GM21528 (cell line): ENCODE measurements around the gene JMJD4.
"Not testable (repeated sequence)": the region's sequence is repeated elsewhere in the genome, so short reads cannot be mapped to it uniquely, and the experiment has no call there.

Source experiments
- ATAC-seq: cut with Tn5 transposase; IDR thresholded peaks from one replicate; pipeline ENCODE4 v1.9.1; 2021; ENCODE audit warnings: mild to moderate bottlenecking, moderate library complexity; ENCODE audit not compliant: unreplicated experiment, low FRiP score

JMJD4 gene

DNA sequence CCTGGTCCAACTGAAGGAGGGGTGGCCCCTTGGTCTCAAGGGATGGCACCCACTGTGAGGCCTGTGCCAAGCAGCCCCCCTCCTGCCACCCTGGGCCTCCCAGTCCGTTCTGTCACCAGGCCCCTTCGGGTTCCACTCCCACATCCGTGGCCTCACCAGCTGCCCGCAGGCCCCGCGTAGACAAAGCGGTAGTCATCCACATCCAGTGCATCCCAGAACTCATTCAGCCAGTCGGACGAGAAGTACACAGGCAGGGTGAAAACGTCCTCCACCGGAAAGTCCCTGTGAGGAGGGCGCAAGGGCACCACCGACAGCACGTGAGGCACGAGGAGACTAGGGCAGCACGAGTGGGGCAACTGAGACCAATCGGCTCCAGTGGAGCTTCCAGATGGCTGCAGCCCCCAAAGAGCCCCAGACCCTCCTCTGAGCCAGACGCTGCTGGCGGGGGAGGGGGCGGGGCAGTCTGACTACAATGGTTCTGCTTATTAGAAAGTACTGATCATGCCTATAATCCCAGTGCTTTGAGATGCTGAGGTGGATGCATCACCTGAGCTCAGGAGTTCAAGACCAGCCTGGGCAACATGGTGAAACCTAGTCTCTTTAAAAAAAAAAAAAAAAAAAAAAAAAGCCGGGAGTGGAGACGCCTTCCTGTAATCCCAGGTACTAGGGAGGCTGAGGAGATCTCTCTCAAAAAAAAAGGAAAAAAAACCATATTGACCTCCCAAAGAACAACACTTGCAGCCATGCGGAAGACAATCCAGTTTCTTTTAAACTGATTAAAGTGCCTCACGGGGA lies 1.2 kb downstream of the JMJD4 start:
- ATAC-seq, result no peak

DNA sequence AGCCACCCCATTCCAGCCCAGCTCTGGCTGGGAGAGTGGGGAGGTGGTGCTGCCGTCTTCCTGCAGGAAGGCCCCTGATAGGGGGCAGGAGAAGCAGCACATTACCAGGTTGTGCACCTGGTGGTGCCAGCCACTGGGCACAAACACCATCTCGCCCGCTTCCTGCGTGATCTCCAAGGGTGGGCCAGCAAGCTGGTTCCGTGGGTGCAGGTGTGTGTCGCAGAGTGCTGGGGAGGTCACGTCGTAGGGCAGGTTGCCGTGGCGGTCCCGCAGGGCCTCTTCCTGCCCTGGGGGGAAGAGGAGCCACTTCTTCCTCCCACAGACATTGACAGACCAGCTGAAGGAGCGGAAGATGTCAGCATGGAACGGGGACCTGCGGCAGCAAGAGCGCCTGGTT lies 1.8 kb downstream of the JMJD4 start:
- ATAC-seq, result no peak

DNA sequence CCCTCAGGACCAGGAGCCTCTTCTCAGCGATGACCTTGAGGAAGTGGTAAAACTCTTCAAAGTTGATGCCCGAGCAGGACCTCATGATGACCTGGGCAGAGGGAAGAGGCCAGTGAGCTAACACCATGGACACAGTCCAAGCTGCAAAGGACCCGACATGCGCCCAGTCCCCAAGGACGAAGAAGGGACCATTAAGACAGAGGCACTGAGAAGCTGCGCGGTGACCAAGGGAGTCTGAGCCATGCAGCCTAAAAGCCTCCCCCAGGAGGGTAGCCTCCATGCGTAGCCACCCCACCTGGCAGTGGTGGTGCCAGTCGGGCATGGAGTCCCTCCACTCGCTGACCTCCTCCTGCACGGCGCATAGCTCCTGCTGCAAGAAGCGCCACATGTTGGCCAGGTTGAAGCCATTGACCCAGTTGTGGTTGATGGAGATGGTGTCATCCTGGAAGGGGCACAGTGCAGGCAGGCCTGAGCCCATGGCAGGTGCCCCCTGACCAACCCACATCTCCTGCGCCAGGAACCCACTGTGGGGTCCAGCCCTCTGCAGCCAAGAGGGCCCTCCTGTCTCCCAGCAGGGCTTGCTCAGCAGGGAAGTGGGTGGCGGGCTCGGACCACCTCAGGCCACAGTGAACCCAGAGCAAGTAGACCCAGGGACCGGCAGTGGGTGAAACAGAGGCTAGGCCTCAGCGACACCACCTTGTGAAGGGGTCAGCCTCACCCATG lies 2.4 kb downstream of the JMJD4 start:
- no peak for ATAC-seq

DNA sequence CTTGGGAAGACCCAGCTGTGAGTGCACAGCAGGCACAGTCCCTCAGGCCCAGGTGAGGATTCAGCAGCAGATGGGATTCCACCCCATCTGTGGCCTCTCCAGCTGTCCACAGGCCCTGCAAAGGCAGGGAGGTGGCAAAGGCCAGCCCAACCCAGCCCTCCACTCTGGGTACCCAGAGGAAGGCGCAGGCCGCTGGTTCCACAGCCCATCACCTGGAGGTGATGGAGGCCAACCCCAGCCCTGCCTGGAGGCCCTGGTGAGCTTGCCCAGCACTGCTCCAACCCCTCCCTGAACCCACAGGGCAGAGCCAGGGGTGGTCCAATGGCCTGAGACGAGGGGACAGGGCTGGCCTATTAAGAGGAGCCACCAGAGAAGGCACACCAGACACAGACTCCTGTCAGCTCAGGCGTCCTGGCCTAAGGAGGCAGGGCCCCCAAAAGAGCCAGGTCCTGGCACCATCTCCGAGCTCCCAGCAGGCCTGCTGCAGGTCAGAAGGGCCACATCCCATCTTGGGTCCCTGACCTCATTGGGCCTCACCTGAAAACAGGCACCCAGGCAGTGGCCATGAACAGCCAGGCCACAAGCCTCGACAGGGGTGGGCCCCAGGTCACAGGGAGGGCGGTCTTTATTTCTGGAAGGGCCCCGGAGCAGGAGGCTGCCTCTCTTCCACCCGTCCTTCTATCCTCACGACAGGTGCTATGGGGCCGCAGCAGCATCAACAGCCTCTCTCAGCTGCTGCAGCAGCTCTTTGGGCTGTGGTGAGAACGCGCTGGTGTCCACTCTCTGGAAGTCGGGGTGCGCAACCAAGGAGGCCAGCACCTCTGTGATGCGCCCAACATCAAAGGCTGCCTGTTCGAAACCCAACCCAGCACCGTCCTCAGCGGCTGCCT lies 3.2 kb downstream of the JMJD4 start:
- ATAC-seq, result no peak

DNA sequence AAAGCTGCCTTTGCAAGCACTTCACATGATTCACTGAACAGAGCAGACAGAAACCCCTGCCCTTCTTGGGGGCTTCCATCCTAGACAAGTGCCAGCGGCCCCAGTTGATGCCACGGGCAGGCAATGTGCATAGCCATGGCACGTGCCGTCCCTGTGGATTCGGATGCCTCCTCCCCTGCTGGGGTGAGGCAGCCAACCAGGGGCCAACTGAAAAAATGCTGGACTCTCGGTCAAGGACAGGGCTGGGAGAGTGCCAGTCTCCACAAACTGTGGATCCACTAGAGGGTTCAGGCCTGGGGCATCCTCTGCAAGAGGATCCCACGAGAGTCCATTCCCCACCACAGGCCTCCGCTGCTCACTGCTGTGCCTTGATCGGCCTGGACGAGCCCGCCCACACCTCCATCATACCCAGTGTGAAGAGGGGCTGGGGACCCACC lies 3.8 kb downstream of the JMJD4 start:
- ATAC-seq, result no peak

DNA sequence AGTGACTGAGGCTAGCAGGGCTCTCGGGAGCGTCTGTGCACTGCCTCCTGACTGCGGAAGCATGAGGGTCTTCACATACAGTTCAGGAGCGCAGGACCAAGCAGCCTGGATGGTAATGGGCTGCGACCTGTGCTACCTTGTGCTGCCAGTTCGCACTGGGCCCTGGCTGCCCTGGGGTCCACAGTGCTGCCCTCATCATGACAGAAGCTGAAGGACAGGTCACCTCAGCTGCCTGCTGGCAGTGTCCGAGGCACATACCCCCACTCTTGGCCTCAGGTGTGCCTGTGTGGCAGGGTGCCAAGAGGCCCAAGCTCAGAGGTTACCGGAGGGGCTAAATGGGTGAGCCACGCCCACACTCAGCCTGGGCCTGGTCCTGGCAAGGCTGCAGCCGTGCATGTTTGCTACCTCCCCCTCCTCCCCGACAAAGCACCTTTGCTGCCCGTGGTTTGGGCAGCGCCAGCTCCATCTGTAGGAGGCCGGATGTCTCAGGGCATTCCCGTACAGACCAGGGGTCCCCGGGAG lies 4.4 kb downstream of the JMJD4 start:
- ATAC-seq, result no peak

DNA sequence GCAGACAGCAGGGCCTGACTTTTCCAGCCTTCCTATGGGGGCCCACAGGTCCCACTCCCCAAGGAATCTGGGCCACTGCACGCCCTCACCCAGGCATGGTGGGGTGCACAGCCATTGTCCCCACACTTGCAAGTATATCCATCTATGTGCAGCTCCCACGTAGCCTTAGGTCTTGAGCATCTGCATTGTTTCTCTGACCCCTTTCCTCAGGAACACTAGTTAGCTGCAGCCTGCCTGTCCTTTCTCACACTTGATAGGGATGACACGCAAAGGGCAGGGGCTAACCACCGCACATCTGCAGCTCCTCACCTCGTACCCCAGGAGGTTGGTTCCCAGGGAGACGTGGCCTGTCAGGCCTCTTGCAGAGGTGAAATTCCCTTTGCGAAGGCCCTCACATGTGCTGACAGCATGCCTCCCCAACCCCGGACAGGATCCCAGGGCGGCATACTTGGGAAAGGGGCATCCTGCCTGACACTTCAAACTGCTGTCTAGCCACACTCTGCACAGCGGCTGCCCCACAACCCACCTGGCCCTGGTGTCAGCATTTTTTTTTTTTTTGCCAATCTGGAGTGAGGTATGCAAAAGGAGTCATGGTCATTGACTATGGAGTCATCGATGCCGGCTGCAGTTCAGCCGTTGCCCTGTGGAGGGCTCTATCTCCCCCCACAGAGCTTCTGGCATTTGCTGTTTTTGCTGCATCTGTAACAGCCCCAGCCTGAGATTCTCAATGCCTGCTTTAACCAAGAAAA lies 5.0 kb downstream of the JMJD4 start:
- ATAC-seq, result no peak

DNA sequence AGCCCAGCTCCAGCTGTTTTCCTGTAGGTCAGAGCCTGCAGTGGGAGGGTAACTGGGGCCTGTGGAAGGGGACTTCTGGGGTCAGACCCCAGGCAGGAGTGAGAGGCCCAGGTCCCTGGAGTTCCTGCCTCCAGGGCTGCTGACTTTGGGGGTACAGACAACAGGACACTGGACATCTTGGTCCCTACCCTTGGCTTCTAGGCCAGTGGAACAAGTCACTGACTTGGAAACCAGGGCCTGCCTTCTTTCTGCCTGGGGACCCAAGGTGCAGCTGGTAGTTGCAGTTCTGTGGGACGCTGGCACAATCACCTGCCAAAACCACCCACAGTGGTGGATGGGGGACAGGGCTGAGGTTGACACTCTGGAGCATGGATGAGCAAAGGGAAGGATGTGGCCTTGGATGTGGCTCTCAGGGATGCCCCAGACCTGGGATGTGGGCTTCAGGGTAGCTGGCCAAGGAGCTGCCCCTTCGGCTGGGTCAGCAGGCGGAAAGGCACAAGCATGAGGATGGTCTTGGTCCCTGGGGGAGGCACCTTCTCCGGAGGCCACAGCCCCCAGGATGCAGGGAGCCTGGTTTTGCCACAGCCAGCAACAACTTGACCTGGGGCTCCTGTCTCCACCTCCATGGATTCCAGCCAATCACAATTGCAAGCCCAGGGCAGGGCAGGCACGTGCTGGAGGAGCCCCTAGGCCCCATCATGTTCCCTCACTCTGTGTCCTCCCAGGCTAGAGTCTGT lies 5.8 kb downstream of the JMJD4 start:
- no peak for ATAC-seq

DNA sequence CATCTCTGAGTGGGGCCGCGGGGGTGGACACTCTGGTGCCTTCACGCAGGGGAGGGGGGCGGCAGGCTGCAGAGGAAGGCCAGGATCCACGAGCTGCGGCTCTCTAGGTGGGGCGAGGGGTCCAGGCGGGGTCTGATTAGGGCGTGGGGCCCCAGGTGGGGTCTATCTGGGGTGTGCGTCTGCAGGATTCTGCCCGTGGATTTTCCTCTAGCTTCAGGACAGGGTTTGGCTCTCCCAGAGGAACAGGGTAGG lies 6.3 kb downstream of the JMJD4 start:
- no peak for ATAC-seq

DNA sequence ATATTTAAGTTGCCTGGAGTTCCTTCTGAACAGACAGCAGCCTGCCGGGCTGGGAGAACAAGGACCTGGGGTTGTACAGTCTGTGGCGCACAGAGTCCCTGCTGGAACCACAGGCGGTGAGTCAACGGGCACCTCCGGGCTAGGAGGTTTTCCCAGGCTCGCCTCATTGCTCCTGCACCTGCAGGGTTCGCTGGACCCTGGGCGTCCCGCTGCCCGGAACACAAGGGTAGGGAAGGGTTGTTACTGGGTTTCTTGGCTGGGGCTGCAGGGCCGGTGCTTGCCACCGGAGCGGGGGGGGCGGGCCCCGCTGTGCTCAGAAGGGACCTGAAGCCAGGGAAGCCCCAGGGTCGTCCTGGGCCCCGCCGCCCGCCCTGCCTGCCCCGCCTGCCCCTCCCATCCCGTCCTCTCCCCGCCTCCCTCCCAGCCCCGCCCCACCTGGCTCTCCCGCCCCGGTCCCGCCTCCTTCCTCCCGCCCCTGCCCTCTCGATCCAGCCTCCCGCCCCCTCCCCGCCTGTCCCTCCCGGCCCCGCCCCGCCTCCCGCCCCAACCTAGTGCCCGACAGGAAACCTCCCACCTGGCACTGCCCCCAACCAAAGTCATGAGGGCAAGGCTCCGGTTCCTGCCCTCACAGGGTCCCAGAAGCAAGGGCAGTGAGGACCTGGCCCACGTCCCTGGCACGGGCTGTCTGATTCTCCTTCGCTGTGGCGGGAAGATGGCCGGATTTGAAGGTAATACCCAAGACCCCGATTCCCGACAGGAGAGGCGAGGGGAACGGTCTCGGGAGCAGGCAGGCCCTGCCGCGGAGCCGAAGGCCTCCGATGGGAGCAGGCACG lies 6.8 kb downstream of the JMJD4 start:
- no peak for ATAC-seq

DNA sequence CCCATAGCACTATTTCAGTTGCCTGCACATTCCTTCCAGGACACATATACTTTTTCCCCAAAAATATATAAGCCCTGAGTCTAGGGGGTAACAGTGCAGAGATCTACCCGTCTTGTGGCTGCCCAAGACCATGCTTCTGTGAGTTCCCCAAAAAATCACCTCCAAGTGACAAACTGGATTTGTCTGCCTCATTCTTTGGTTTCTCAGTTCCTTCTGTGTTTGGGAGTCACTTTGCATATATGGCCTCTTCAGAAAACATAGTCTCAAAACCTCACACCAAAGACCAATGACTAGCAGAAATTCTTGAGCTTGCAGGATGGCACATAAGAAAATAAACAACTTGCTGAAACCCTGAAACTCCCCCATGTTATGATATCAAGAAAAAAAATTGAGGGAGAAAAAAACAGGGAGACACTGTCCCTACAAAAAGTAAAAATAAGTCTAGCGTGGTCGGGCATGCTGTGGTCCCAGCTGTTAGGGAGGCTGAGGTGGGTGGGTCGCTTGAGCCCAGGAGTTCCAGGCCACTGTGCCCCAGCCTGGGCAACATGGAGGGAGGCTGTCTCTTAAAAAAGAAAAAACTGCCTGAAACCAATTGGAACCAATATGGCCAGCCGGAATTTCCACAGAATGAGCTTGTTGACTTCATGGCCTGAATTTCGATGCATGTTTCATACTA lies 8.0 kb downstream of the JMJD4 start:
- ATAC-seq, result no peak

DNA sequence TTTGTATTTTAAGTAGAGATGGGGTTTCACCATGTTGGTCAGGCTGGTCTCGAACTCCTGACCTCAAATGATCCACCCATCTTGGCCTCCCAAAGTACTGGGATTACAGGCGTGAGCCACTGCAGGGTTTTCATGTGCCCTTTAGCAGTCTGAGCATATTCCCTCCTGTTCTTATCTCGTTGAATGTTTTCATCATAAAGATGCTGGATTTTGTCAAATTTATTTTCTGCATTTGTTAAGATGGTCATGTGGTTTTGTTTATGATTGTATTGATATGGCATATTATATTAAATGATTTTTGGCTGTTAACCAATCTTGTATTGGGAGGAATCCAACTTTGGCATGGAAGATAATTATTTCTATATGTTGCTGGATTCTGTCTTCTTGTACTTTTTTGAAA lies 8.8 kb downstream of the JMJD4 start:
- no peak for ATAC-seq

DNA sequence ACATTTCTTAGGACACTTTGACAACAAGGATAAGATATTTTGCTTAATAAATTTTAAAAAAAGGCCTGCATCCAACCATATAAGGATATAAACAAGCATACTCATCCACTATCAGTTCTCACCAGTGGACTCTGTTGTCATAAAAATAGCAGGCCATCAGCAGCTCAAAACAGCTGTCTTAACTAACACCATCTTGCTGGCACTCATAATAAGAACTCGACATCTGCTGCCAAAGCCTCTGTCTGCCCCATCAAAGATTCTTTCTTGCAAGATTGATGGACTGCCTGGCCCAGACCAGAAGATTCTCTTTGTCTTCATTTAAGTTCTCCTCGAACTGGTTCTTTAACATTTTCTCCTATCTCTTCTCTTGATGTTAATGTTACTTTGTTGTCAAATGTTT lies 10.1 kb downstream of the JMJD4 start:
- ATAC-seq, result no peak

DNA sequence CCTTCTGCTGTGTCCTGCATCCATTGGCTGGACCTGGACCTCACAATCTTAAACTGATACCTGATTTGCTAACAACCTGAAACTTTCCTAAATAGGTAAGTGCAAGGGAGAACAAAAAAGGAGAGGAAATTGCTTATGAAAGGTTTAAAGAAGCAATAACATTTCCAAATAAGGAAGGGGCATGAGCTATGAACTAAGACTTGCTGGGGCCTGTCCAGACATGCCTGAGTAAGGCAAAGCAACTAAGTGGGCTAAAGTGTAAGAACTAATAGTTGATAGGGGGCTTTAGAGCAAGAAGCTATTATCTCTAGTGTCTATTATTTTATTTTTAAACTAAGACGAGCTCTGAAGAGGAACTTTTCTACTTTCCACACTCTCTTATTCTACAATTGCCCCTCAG lies 11.6 kb downstream of the JMJD4 start:
- ATAC-seq, result no peak

DNA sequence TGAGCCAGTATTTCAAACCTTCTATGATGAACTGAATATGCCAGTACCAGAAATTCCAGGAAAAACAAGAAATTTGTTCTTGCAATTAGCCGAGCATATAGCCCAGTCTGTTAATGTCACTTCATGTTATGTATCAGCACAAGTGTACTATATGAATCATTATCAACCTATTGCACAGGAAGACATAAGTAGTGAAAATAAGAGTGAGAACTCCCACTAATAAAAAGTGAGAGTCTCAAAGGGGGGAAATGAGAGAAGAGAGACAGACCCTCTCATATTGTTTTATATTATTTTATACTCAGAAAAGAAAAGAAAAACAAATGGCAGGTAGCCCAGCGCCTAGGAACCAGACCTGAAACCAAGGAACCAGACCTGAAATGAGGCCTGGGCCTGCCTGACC lies 16.2 kb downstream of the JMJD4 start:
- ATAC-seq, result no peak

DNA sequence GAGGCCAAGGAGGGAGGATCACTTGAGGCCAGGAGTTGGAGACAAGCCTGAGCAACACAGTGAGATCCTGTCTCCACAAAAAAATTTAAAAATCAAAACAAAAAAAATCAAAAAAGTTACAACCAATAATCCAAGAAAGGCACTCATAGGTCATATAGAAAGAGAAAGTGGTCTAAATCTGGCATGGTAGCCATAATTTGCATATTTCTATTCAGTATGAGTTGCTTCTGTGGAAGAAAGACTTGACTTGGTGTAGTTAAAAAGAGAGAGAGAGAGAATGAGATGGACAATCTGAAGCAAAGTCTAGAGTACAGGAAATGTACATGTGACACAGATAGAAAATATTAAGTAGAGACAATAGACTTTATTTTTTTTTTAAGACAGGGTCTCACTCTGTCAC lies 22.5 kb downstream of the JMJD4 start:
- no peak for ATAC-seq

DNA sequence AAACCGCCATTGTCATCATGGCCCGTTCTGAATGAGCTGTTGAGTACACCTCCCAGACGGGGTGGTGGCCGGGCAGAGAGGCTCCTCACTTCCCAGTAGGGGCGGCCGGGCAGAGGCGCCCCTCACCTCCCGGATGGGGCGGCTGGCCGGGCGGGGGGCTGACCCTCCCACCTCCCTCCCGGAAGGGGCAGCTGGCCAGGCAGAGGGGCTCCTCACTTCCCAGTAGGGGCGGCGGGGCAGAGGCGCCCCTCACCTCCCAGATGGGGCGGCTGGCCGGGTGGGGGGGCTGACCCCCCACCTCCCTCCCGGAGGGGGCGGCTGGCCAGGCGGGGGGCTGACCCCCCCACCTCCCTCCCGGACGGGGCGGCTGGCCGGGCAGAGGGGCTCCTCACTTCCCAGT lies 24.6 kb downstream of the JMJD4 start:
- not testable (repeated sequence) for ATAC-seq

DNA sequence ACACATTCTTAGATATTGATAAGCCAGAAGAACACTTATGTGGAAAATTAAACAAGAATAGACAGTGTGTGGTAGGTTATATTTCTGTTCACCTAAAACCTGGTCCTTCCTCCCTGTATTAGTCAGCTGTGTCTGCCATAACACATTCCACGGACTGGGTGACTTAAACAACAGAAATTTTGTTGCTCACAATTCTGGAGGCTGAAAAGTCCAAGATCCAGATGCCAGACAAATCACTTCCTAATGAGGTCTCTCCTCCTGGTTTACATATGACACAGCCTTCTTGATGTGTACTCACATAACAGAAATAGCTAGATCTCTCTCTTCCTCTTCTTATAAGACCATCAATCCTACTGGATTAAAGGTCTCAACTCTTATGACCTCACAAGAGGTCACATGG lies 25.7 kb downstream of the JMJD4 start:
- ATAC-seq, result no peak
